Peyer's patch (tissue), 4 donors: Measurements from ENCODE around the gene CNTNAP2.

ENCODE experiments used
- POLR2A ChIP-seq, 2 donors: fragments of 450-650 bp; IDR thresholded peaks; one replicate each; pipeline ENCODE4 v1.5.1; 2017; ENCODE audit warnings: antibody characterized with exemption in 2 of 2, mild to moderate bottlenecking in 2 of 2, moderate library complexity in 2 of 2
- TF ChIP-seq, protein P1 (sequence below), 6 experiments: fragments of 450-650 bp in 4 of 6; fragments of 200-600 bp in 2 of 6; sonication (generic) in 1 of 6; IDR thresholded peaks; one replicate each; pipeline ENCODE4 v1.5.1; 2017 to 2019; ENCODE audit warnings: antibody characterized with exemption in 6 of 6, mild to moderate bottlenecking in 3 of 6, moderate library complexity in 1 of 6

DNA sequence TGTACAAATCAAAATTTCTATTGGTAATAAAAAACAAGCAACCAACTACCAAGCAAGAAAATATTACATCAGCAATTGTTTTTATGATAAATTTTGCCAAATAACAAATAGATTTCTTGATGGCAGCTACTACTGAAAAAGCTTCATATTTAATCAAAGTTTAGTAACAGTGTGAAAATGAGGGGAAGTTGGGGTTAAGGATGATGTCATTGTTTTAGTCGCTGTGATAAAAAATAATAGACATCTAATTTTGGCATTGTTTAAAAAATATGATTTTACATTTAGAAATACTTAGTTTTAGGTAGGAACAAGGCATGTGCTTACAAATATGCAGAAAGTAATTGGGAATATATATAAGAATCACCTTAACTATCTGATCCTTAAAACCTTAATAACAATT is 145.9 kb downstream of the CNTNAP2 start:
- TF ChIP-seq, protein P1, sequence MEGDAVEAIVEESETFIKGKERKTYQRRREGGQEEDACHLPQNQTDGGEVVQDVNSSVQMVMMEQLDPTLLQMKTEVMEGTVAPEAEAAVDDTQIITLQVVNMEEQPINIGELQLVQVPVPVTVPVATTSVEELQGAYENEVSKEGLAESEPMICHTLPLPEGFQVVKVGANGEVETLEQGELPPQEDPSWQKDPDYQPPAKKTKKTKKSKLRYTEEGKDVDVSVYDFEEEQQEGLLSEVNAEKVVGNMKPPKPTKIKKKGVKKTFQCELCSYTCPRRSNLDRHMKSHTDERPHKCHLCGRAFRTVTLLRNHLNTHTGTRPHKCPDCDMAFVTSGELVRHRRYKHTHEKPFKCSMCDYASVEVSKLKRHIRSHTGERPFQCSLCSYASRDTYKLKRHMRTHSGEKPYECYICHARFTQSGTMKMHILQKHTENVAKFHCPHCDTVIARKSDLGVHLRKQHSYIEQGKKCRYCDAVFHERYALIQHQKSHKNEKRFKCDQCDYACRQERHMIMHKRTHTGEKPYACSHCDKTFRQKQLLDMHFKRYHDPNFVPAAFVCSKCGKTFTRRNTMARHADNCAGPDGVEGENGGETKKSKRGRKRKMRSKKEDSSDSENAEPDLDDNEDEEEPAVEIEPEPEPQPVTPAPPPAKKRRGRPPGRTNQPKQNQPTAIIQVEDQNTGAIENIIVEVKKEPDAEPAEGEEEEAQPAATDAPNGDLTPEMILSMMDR (IDR thresholded peaks at IDR 0.05): no peak
- no peak for TF ChIP-seq POLR2A (IDR thresholded peaks at IDR 0.05)
